HEK293 (cell line): ENCODE results near the gene ATP1A3.
A peak's percentile ranks its signal among the peaks of the same experiment; 100 is the strongest.

ENCODE experiments used
- GLIS1 ChIP-seq: fragments of 450-650 bp; formaldehyde crosslinking; IDR thresholded peaks from 2 replicates; pipeline ENCODE4 v1.5.1; 2016; ENCODE audit warnings: missing biosample characterization, missing genetic modification characterization
- HOXC10 ChIP-seq: sonication (generic); formaldehyde crosslinking; IDR thresholded peaks from 2 replicates; pipeline ENCODE4 v1.8.1; 2023; ENCODE audit warnings: mild to moderate bottlenecking, missing genetic modification reagents
- KLF9 ChIP-seq: fragments of 450-650 bp; formaldehyde crosslinking; IDR thresholded peaks from 2 replicates; pipeline ENCODE4 v1.5.1; 2016; ENCODE audit warnings: missing biosample characterization, missing genetic modification characterization, low read depth
- MZF1 ChIP-seq: fragments of 450-650 bp; formaldehyde crosslinking; IDR thresholded peaks from 2 replicates; pipeline ENCODE4 v1.5.1; 2017; ENCODE audit warnings: missing biosample characterization, missing genetic modification characterization, borderline replicate concordance
- SCRT1 ChIP-seq: fragments of 450-650 bp; formaldehyde crosslinking; IDR thresholded peaks from 2 replicates; pipeline ENCODE4 v1.5.1; 2016; ENCODE audit warnings: missing biosample characterization, missing genetic modification characterization, borderline replicate concordance
- SCRT2 ChIP-seq: fragments of 450-650 bp; formaldehyde crosslinking; IDR thresholded peaks from 2 replicates; pipeline ENCODE4 v1.5.1; 2016; ENCODE audit warnings: missing biosample characterization, missing genetic modification characterization
- SP3 ChIP-seq: fragments of 450-650 bp; formaldehyde crosslinking; IDR thresholded peaks from 2 replicates; pipeline ENCODE4 v1.5.1; 2016; ENCODE audit warnings: missing biosample characterization, missing genetic modification characterization
- SP7 ChIP-seq: fragments of 450-650 bp; formaldehyde crosslinking; IDR thresholded peaks from 2 replicates; pipeline ENCODE4 v1.5.1; 2016; ENCODE audit warnings: missing biosample characterization, missing genetic modification characterization
- WT1 ChIP-seq: fragments of 450-650 bp; formaldehyde crosslinking; IDR thresholded peaks from 2 replicates; pipeline ENCODE4 v1.5.1; 2016; ENCODE audit warnings: missing biosample characterization, missing genetic modification characterization
- YY1 ChIP-seq: fragments of 450-650 bp; formaldehyde crosslinking; IDR thresholded peaks from 2 replicates; pipeline ENCODE4 v1.5.1; 2018; ENCODE audit warnings: missing biosample characterization, missing genetic modification characterization
- ZBTB8A ChIP-seq: fragments of 450-650 bp; formaldehyde crosslinking; IDR thresholded peaks from 2 replicates; pipeline ENCODE4 v1.5.1; 2016; ENCODE audit warnings: missing biosample characterization, missing genetic modification characterization
- ZEB2 ChIP-seq: fragments of 450-650 bp; formaldehyde crosslinking; IDR thresholded peaks from 2 replicates; pipeline ENCODE4 v1.5.1; 2016; ENCODE audit warnings: missing biosample characterization, missing genetic modification characterization
- ZIC2 ChIP-seq: fragments of 450-650 bp; formaldehyde crosslinking; IDR thresholded peaks from 2 replicates; pipeline ENCODE4 v1.5.1; 2016; ENCODE audit warnings: missing biosample characterization, missing genetic modification characterization
- ZNF112 ChIP-seq: fragments of 450-650 bp; formaldehyde crosslinking; IDR thresholded peaks from 2 replicates; pipeline ENCODE4 v1.5.0; 2017; ENCODE audit warnings: missing biosample characterization, missing genetic modification characterization
- ZNF211 ChIP-seq: fragments of 450-650 bp; formaldehyde crosslinking; IDR thresholded peaks from 2 replicates; pipeline ENCODE4 v1.5.1; 2016; ENCODE audit warnings: low read depth, missing biosample characterization, missing genetic modification characterization
- ZNF239 ChIP-seq: fragments of 450-650 bp; formaldehyde crosslinking; IDR thresholded peaks from 2 replicates; pipeline ENCODE4 v1.5.1; 2016; ENCODE audit warnings: missing biosample characterization, missing genetic modification characterization
- ZNF24 ChIP-seq: fragments of 450-650 bp; formaldehyde crosslinking; IDR thresholded peaks from 2 replicates; pipeline ENCODE4 v1.5.1; 2016; ENCODE audit warnings: missing biosample characterization, missing genetic modification characterization
- ZNF274 ChIP-seq, 2 experiments: fragments of 200-500 bp in 1 of 2; fragments of 450-650 bp in 1 of 2; sonication (Bioruptor generic) in 1 of 2; formaldehyde crosslinking in 1 of 2; IDR thresholded peaks; 2 replicates each; pipeline versions ENCODE4 v1.5.1 to v1.6.1; 2014 to 2016; ENCODE audit warnings: borderline replicate concordance in 1 of 2, inconsistent platforms in 1 of 2, low read length in 1 of 2, missing biosample characterization in 1 of 2, missing genetic modification characterization in 1 of 2
- ZNF292 ChIP-seq: fragments of 450-650 bp; formaldehyde crosslinking; IDR thresholded peaks from 2 replicates; pipeline ENCODE4 v1.5.1; 2016; ENCODE audit warnings: low read depth, missing biosample characterization, missing genetic modification characterization, borderline replicate concordance
- ZNF354C ChIP-seq: fragments of 450-650 bp; formaldehyde crosslinking; IDR thresholded peaks from 2 replicates; pipeline ENCODE4 v1.5.1; 2016; ENCODE audit warnings: missing biosample characterization, missing genetic modification characterization, low read depth, borderline replicate concordance
- ZNF366 ChIP-seq: fragments of 450-650 bp; formaldehyde crosslinking; conservative IDR thresholded peaks from 2 replicates; pipeline ENCODE4 v1.5.1; 2016; ENCODE audit warnings: missing biosample characterization, missing genetic modification characterization
- ZNF37A ChIP-seq: fragments of 450-650 bp; IDR thresholded peaks from 2 replicates; pipeline ENCODE4 v1.5.1; 2018; ENCODE audit warnings: missing biosample characterization, missing genetic modification characterization
- ZNF394 ChIP-seq: fragments of 450-650 bp; formaldehyde crosslinking; IDR thresholded peaks from 2 replicates; pipeline ENCODE4 v1.5.1; 2016; ENCODE audit warnings: missing biosample characterization, missing genetic modification characterization, mild to moderate bottlenecking, moderate library complexity, borderline replicate concordance
- ZNF426 ChIP-seq: fragments of 450-650 bp; formaldehyde crosslinking; IDR thresholded peaks from 2 replicates; pipeline ENCODE4 v1.5.1; 2017; ENCODE audit warnings: missing biosample characterization, missing genetic modification characterization, mild to moderate bottlenecking, inconsistent platforms, moderate library complexity
- ZNF529 ChIP-seq: fragments of 450-650 bp; formaldehyde crosslinking; IDR thresholded peaks from 2 replicates; pipeline ENCODE4 v1.5.1; 2017; ENCODE audit warnings: missing genetic modification characterization, missing biosample characterization; ENCODE audit not compliant: insufficient replicate concordance
- ZNF560 ChIP-seq: fragments of 450-650 bp; formaldehyde crosslinking; IDR thresholded peaks from 2 replicates; pipeline ENCODE4 v1.5.1; 2017; ENCODE audit warnings: missing biosample characterization, missing genetic modification characterization, borderline replicate concordance
- ZNF585B ChIP-seq: fragments of 450-650 bp; formaldehyde crosslinking; IDR thresholded peaks from 2 replicates; pipeline ENCODE4 v1.5.1; 2016; ENCODE audit warnings: missing biosample characterization, missing genetic modification characterization
- ZNF658 ChIP-seq: fragments of 450-650 bp; formaldehyde crosslinking; IDR thresholded peaks from 2 replicates; pipeline ENCODE4; 2016; ENCODE audit warnings: missing biosample characterization, missing genetic modification characterization
- ZNF660 ChIP-seq: fragments of 450-650 bp; IDR thresholded peaks from 2 replicates; pipeline ENCODE4 v1.5.1; 2018; ENCODE audit warnings: missing biosample characterization, mild to moderate bottlenecking, missing genetic modification characterization
- ZNF792 ChIP-seq: fragments of 450-650 bp; formaldehyde crosslinking; IDR thresholded peaks from 2 replicates; pipeline ENCODE4 v1.5.1; 2016; ENCODE audit warnings: missing biosample characterization, missing genetic modification characterization
- ZSCAN16 ChIP-seq: fragments of 450-650 bp; formaldehyde crosslinking; IDR thresholded peaks from 2 replicates; pipeline ENCODE4 v1.5.1; 2016; ENCODE audit warnings: missing biosample characterization, missing genetic modification characterization
- TF ChIP-seq, protein P1 (sequence below): fragments of 450-650 bp; formaldehyde crosslinking; IDR thresholded peaks from 2 replicates; pipeline ENCODE4 v1.5.1; 2016; ENCODE audit warnings: missing biosample characterization, missing genetic modification characterization
- TF ChIP-seq, protein P2 (sequence below): fragments of 450-650 bp; formaldehyde crosslinking; IDR thresholded peaks from 2 replicates; pipeline ENCODE4 v1.5.1; 2016; ENCODE audit warnings: missing biosample characterization, missing genetic modification characterization
- TF ChIP-seq, protein P3 (sequence below): fragments of 450-650 bp; formaldehyde crosslinking; IDR thresholded peaks from 2 replicates; pipeline ENCODE4 v1.5.1; 2016; ENCODE audit warnings: missing biosample characterization, missing genetic modification characterization, borderline replicate concordance

Gene ATP1A3

DNA sequence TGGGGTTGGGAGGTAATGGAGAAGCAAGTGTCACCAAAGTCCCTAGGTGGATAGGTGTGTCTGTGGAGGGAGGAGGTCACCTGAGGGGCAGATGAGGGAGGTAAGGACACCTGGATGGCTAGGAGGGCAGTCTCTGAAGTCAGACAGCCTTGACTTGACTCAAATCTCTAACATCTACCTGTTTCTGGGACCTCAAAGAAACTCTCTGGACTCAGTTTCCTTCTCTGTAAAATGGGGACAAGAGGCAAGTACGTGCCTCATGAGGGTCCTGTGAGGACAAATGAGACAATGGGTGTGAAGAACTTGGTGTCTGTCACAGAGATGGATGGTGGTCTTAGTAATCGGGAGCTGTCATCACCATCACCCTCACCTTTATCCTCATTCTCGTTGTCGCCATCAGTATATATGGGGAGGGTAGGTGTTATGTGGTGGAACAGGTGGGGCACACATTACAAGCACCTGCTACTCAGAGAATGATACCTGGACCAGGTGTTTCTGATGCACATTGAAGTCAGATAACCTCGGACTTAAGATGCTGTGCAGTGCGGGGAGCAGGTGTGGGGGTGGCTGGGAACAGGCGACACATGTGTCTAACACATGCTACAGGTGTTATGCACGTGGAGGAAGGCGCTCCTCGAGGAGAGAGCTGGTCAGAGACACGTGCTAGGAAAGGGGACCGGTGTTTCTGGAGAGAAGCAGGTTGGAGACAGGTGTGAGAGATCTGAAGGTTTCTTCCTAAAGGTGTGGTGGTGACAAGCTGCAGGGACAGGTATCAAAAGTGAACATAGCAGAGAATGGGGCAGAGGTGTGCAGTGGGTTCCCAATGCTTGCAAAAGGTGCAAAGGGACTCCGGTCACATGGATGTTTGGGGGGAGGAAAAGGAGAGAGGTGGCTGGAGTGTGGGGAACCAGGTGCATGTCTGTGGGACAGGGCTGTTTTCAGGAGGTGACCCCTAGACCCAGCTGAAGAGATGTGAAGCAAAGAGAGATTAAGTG, 69.6 kb downstream of the ATP1A3 start (continued):
- TF ChIP-seq, protein P1, sequence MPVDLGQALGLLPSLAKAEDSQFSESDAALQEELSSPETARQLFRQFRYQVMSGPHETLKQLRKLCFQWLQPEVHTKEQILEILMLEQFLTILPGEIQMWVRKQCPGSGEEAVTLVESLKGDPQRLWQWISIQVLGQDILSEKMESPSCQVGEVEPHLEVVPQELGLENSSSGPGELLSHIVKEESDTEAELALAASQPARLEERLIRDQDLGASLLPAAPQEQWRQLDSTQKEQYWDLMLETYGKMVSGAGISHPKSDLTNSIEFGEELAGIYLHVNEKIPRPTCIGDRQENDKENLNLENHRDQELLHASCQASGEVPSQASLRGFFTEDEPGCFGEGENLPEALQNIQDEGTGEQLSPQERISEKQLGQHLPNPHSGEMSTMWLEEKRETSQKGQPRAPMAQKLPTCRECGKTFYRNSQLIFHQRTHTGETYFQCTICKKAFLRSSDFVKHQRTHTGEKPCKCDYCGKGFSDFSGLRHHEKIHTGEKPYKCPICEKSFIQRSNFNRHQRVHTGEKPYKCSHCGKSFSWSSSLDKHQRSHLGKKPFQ: no peak
- TF ChIP-seq, protein P2, sequence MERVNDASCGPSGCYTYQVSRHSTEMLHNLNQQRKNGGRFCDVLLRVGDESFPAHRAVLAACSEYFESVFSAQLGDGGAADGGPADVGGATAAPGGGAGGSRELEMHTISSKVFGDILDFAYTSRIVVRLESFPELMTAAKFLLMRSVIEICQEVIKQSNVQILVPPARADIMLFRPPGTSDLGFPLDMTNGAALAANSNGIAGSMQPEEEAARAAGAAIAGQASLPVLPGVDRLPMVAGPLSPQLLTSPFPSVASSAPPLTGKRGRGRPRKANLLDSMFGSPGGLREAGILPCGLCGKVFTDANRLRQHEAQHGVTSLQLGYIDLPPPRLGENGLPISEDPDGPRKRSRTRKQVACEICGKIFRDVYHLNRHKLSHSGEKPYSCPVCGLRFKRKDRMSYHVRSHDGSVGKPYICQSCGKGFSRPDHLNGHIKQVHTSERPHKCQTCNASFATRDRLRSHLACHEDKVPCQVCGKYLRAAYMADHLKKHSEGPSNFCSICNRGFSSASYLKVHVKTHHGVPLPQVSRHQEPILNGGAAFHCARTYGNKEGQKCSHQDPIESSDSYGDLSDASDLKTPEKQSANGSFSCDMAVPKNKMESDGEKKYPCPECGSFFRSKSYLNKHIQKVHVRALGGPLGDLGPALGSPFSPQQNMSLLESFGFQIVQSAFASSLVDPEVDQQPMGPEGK: 0 out of 2 replicates have a peak, but pooled peaks have one; percentile 14
- TF ChIP-seq ZNF354C (no peak), ZNF529 (no peak), ZNF112 (tag by site-specific recombination) (no peak), SCRT1 (tag by site-specific recombination) (peak; percentile 98), SP7 (tag by site-specific recombination) (peak; percentile 37; the same call in 1 of the 2 replicates), ZNF239 (tag by site-specific recombination) (no peak), ZBTB8A (tag by site-specific recombination) (no peak), ZNF660 (tag by site-specific recombination) (no peak), SP3 (tag by site-specific recombination) (no peak), ZNF792 (no peak), ZNF292 (tag by site-specific recombination) (no peak), ZNF37A (tag by site-specific recombination) (no peak), ZNF560 (tag by site-specific recombination) (no peak), KLF9 (no peak), ZEB2 (peak; percentile 93), ZNF274 (IDR thresholded peaks at IDR 0.05; ENCODE audit: low read length) (no peak), ZNF274 (tag by site-specific recombination; IDR thresholded peaks at IDR 0.05; ENCODE audit: borderline replicate concordance) (no peak), ZNF211 (tag by site-specific recombination) (no peak), ZIC2 (tag by site-specific recombination) (no peak), GLIS1 (tag by site-specific recombination) (peak; percentile 74), ZNF394 (no peak), HOXC10 (no peak), ZNF585B (tag by site-specific recombination) (no peak), ZNF366 (tag by site-specific recombination) (no peak), MZF1 (tag by site-specific recombination) (no peak), ZNF24 (tag by site-specific recombination) (0 out of 2 replicates have a peak, but pooled peaks have one; percentile 37), WT1 (no peak), YY1 (tag by site-specific recombination) (no peak), ZSCAN16 (no peak), ZNF658 (no peak), ZNF426 (tag by site-specific recombination) (no peak), SCRT2 (tag by site-specific recombination) (peak; percentile 99)
- TF ChIP-seq, protein P3, sequence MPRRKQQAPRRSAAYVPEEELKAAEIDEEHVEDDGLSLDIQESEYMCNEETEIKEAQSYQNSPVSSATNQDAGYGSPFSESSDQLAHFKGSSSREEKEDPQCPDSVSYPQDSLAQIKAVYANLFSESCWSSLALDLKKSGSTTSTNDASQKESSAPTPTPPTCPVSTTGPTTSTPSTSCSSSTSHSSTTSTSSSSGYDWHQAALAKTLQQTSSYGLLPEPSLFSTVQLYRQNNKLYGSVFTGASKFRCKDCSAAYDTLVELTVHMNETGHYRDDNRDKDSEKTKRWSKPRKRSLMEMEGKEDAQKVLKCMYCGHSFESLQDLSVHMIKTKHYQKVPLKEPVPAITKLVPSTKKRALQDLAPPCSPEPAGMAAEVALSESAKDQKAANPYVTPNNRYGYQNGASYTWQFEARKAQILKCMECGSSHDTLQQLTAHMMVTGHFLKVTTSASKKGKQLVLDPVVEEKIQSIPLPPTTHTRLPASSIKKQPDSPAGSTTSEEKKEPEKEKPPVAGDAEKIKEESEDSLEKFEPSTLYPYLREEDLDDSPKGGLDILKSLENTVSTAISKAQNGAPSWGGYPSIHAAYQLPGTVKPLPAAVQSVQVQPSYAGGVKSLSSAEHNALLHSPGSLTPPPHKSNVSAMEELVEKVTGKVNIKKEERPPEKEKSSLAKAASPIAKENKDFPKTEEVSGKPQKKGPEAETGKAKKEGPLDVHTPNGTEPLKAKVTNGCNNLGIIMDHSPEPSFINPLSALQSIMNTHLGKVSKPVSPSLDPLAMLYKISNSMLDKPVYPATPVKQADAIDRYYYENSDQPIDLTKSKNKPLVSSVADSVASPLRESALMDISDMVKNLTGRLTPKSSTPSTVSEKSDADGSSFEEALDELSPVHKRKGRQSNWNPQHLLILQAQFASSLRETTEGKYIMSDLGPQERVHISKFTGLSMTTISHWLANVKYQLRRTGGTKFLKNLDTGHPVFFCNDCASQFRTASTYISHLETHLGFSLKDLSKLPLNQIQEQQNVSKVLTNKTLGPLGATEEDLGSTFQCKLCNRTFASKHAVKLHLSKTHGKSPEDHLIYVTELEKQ: no peak
